Mesenteric fat pad (tissue), 1 donor: Measurements from ENCODE around the gene CCDC89. TPM values are rescaled to one million over a fixed set of nuclear protein-coding genes. Genes with fewer than 3 reads are reported as not detected.
"Not testable (repeated sequence)": the region's sequence is repeated elsewhere in the genome, so short reads cannot be mapped to it uniquely, and the experiment has no call there.

Experiments
- DNase-seq: peaks from one replicate; pipeline ENCODE4 v3.0.0-alpha.2; 2020; ENCODE audit warnings: low spot score
- total RNA-seq: library from RNA; stranded (reverse); fragmentation: NEBNext Ultra II Directional; extraction: Animal tissue kit (Norgen Biotek cat#: 25700); gene quantifications from one replicate; pipeline ENCODE4 v1.2.1, GENCODE V29; 2021
- donor health status: DM: yes; HTN: yes; CAD: no.

CCDC89 gene
- total RNA-seq, 1 donor from 2014 or later: 0.84 TPM

DNA sequence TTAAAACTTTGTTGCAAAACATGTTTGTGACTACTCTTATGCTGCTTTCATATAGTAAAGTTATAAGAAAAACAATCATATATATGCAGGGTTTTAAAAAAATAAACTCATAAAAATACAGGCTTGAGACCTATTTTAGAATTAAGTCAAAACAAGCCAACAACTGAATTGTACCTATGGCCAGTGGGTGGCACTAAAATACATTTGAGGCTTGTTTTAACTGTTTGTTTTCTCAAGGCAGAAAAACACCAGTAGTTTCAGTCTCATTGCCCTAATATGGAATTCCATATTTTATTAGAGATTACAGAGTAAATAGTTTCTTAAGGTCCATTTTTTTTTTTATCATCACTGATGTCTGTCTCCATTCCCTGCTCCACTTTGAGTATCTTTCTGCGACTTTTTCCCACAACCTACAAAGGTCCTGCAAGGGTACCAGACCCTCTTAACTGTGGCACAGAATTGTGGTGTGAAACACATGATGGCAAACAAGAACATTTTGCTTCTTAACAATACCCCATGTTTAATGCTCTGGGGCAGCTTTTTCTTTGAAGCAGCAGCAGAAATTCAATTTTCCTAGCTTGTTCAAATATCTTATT, 8.5 kb upstream of the CCDC89 start:
- no peak for DNase-seq

- no peak for DNase-seq
Observed at GRCh38 chr11:85685125-85685819, 723 bp downstream of the CCDC89 start.

GRCh38 chr11:85682330-85683305, 3.4 kb downstream of the CCDC89 start:
- peak; percentile 90 for DNase-seq

DNA sequence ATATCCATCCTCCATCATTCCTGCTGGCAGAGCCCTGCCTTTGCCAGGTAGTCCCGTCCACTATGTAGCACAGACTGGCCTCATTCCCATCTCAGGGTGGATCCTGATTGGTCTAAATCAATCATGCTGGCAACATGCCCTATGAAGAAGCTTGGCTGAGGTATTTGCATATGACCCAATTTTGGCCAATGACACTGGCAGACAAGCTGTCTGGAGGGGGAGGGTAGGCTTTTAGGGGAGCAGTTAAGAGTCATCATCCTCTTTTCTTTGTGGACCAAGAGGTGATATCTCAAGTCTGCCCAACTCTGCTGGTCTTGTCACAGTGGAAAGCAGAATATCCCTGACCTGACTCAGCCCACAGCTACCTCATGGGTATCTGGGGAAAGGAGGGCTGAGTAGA, 5.1 kb downstream of the CCDC89 start:
- no peak for DNase-seq

GRCh38 chr11:85679576-85679975, 6.4 kb downstream of the CCDC89 start:
- DNase-seq: no peak

- DNase-seq: no peak
Observed at GRCh38 chr11:85673393-85673792, 12.6 kb downstream of the CCDC89 start.

- no peak for DNase-seq
Observed at GRCh38 chr11:85672105-85672902, 13.7 kb downstream of the CCDC89 start.

- DNase-seq: not testable (repeated sequence)
Observed at GRCh38 chr11:85670949-85671663, 14.9 kb downstream of the CCDC89 start.

GRCh38 chr11:85668157-85668556, 17.8 kb downstream of the CCDC89 start:
- DNase-seq: no peak

DNA sequence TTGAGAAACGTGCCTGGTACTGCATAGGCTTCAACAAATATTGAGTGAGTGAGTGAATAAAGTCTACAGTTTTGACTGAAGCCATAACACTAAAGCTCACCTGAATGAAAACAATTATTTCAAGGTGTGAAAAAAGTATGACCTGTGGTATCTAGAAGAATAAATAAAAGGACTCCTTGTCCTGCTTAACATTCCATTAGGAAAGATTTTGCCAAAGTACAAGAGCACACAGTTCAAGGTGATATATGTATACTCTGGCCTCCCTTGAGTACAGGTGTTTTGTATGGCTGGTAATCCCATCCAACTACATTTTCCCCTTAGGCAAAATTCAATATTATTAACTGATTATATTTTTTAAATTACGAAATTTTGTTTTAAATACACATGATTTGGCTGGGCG, 19.3 kb downstream of the CCDC89 start:
- no peak for DNase-seq

DNA sequence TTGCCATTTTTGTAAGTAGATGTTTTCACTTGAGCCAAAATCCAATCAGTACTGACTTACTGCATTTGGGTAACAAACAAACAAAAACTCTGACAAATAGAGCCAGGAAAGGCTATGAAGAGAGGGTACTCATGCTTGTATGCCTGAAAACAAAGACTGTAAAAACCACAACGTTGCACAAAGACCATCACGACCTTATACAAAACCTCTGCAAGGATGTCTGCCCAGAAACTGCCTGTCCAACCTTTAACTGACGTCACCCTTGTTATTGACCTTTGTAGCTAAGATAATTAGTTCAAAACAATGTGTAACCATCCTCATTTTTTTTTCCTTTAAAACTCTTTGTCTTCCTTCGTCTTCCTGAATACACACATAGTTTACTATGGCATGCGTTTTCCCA, 20.3 kb downstream of the CCDC89 start:
- DNase-seq: no peak

DNA sequence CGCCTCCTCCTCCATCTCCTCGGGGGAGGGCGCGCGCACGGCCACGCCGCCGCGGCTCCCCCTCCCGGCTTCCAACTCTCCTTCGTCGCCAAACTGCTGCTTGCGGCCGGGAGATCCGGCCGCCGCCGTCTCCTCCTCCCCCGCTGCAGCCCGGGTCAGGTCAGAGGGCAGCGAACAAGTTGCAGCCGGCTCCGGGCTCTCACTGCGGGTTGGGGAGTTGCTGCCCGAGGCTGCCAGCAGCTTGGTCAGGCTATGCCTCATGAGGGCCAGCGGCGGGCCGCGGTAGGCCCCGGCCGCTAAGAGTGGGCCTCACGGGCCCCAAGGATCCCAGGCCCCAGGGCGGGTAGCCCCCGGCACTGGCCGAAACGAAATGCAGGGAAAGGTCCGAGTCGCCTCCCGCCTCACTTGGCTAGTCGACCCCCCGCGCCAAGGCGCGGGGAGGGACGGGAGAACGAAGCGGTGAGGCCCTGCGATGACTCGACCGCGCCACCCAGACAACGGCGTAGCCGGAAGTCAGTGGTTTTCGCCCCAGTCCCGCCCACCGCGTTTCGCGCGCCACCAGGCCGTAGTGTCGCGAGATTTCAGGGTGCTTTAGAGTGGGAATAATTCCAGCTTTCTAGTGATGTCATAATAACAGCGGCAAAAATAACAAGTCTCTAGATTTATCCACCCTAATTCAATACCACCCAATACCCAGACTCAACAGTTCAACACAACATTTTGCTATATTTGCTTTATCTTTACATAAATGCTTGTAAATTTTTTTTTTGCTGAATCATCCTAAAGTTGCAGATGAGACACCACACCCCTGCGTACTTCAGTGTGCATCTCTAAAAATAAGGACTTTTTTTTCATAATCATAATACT, 21.1 kb downstream of the CCDC89 start, which contains the start of gene CREBZF:
Gene CREBZF (minus strand): TSS at position 515 of the 867 bp plus-strand sequence. CDS start 254 bp downstream, at position 261.
- peak; percentile 99 for DNase-seq

DNA sequence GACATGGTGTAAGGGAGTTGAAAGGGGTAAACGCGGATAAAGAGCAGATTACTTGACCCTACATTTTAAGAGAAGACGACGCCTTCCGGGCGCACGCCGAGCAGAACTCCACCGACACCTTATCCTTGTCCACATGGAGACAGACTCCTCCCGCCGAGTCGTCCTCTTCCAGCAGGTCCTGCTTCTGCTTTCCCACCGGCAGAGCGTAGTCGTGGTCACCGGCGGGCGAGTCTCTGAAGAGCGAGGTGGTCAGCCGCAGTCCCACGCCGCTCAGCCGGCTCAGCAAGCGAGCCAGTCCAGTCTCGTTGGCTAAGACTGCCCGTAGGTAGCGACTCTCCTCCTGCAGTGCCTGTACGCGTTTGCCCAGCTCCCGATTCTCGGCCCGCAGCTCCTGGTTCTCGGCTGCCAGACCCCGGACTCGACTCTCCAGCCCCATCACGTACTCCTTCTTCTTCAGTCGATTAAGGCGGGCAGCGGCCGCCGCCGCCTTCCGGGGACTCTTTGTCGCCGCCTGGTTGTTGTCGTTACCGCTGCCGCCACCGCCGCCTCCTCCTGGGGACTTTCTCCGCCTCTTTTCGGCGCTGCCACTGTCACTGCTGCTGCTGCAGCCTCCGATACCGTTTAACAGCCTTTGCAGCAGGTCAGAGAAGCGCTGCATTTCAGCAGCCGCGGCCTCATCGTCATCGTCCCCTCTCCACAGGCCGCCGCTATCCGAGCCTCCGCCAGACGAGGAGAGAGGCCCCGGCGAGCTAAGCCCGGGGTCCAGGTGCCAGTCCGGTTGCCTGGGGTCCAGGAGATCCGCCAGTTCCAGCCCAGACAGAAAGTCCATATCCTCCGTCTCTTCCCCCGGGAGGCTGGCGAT, 22.0 kb downstream of the CCDC89 start:
- peak; percentile 93 for DNase-seq

GRCh38 chr11:85663080-85663752, 22.8 kb downstream of the CCDC89 start:
- no peak for DNase-seq

DNA sequence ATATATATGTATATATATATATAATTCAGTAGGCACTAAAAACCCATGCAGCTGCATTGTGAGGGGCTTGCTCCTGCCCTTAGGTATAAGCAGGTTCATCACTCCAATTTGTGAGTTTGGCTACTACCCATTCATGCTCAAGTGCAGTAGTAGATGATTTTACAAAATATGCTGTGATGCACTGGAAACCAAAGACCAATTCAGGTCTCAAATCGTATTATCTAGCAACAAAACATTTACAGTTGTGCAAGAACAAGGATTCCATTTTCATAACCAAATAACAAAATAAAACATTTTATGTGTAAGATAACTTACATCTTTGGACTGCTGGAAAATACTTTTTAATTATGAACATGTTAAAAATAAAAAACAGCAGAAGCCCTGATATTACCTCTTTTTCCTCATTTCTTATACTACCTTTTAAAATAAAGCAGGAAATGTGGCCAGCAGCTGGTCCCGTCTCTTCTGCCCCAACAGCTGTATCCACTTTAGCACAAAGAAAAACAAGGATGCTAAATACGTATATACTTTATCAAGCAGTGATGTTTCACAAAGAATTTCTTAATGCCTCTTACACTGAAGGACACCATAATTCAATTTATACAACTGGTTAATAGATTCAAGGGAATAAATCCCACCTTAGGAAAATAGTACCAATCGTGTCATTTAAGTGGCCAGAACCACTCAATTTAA, 23.9 kb downstream of the CCDC89 start:
- no peak for DNase-seq

GRCh38 chr11:85658180-85658579, 27.8 kb downstream of the CCDC89 start:
- DNase-seq: no peak

GRCh38 chr11:85656777-85657176, 29.2 kb downstream of the CCDC89 start:
- DNase-seq: no peak
